Kidney tubule cell (primary cell): ENCODE results near the gene CENPS.
"Not testable (repeated sequence)": the region's sequence is repeated elsewhere in the genome, so short reads cannot be mapped to it uniquely, and the experiment has no call there.

Experiments
- DNase-seq: peaks from one replicate; pipeline ENCODE4 v3.0.0-alpha.2; 2018; ENCODE audit warnings: low spot score

The CENPS gene

DNA sequence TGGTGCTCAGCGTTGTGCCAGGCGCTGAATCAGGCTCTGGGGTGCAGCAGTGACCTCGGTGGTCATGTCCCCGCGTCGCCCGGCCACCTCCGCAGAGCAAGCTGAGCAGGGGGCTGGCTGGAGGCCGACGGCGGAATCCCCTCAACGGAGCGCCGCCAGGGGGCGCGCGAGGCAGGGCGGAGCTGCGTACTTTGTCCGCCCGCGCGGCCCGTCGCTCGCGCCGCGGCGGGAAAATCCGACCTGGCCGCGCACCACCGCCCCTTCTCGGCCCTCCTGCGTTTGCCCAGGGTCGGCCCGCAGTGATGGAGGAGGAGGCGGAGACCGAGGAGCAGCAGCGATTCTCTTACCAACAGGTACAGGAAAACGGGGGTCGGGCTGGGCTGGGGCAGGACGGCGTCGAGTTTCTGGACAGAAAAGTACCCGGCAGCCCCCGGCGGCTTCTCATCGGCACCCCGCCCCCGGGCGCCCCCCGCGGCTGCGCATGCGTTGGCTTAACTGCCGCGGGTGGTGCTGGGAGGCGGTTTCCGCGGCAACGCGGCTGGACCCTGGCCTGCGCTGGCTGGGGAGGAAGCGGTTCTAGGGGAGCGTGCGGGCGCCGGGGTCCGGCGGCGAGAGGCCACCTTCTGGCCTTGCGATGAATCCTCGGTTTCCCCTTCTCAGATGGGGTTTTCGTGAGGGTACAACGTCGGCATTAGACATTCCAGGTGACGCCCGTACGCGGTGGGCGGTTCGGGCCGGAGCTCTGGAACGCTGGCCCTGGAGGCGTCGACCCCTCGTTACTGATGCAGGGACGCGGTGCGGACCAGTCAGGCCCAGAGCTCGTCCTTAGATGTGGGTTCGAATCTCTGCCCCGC, at the start of gene CENPS:
CENPS (plus strand) TSS at position 218 of the 854 bp plus-strand sequence; CDS start at position 303, 85 bp downstream.
- DNase-seq = peak; percentile 85

DNA sequence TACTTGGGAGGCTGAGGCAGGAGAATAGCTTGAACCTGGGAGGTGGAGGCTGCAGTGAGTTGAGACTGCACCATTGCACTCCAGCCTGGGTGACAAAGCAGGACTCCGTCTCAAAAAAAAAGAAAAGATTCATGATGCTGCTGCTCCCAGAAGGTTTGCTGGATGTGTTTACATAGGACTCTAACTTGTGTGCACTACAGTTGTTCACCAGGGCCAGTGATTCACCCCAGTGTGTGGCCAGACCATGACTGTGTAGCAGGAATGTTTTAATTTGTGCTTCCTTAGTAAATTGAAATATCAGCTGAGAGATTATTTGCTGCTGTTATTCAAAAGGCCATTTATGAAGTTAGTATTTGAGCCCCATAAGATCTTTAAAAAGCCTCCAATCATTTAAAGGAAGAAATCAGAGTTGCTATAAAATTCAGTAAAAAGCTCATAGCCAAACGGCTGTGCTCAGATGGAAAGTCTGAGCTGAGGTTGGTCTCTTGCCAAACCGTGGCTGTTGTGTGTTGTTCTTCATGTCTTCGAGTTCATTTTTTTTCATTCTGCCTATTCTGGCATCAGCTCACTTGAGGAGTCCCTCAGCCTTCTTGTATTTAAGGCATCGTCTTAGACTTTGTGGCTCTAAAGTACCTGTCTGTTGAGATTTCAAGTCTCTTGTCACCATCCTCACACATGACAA, 49.5 kb upstream of the CENPS start:
- peak; percentile 73 for DNase-seq

DNA sequence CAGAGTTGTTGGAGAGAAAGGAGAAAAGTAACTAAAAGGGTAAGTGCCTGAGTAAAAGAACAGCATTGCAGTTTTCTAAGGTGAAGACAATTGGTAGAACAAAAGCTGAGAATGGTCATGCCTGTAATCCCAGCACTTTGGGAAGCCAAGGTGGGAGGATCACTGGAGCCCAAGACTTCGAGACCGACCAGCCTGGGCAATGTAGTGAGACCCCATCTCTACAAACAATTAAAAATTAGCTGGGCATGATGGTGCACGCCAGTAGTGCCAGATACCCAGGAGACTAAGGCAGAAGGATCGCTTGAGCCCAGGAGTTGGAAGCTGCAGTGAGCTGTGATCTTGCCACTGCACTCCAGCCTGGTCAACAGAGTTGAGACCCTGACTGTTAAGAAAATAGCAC, 46.6 kb upstream of the CENPS start:
- no peak for DNase-seq

DNA sequence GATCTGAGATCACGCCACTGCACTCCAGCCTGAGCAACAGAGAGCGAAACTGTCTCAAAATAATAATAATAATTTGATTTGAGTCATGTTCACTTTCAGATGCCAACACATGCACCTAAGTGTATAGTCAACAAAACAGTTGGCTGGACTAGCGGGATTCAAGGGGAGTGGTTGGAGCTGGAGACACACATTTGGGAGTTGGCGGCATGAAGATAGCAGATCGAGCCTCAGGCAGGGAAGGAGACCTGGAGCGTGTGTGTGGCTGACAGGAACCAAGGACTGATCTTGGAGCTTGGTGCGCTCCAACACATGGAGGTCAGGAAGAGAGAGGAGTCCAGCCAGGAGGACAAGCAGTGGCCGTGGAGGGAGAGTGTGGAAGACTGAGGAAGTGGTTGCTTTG, 46.0 kb upstream of the CENPS start:
- DNase-seq = no peak

DNA sequence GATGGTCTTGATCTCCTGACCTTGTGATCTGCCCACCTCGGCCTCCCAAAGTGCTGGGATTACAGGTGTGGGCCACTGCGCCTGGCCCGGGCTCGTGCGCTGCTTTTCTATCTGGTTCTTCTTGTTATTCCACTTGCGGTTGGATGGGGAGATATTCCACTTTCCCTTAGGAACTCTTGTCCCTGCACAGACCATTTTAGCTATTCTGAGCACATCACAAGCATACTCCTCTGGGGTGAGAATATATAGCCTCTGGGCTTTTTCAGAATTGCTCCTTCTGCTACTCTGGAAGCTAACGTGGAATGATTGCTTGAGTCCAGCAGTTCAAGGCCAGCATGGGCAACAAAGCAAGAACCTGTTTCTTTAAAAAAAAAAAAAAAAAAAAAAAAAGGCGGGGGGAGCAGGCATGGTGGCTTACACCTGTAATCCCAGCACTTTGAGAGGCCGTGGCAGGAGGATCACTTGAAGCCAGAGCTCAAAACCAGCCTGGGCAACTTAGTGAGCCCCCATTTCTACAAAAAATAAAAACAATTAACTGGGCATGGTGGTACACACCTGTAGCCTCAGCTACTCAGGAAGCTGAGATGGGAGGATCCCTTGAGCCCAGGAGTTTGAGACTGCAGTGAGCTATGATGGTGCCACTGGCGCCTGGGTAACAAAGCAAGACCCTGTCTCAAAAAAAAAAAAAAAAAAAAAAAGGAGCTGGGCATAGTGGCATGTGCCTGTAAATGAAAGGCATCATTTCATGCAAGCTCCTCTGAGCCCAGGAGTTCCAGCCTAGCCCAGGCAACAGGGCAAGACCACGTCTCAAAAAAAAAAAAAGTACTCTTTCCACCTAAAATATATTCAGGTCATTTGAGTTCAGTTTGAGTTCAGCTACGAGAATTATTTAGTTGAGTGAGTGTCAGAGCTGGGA, 43.2 kb upstream of the CENPS start:
- DNase-seq = no peak

DNA sequence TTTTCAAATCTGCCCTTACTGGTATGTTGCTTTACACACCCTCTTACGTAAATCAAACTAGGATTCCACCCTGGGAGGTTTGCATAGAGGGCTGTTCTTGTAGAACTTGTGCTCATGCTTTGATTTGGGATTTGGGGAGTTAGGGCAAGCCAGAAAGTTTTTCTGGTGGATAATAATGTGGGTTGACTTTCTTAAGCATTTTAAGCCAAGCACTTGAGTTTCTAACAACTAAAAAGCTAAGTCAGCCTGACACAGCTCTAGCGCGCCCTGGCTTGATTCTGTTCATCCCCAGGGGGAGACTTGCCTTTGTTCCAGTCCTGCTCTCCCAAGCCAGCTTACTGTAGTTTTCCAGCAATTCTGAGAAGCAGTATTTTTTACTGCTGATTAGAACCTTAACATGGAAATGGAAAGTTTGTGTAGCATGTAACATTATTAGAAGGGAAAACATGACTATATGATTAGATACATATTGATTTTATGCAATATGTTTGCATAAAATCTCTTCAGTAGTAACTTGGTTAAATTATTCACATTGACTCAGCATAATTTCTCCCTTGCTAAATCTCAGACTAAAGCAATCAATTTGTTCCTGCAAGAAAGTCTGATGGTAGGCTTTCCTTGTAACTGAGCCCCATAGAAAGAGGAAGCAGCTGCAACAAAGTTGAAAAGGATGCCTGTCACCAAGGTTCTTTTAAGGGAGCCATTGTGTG, 42.4 kb upstream of the CENPS start:
- peak; percentile 24 for DNase-seq

DNA sequence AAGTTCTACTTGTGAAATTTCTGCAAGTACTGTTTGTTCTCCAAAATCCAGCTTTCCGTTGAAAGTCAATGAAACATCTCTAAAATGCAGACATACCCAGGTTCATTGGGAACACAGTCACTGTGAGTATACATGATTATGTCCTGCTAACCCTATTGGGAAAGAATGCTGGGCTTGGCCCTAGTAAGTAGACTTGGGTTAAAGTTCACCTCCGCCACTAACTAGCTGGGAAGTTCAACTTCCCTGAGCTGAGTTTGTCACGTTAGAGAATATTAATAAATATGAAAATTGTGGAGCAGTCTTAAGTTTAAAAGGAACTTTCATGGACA, 41.9 kb upstream of the CENPS start:
- no peak for DNase-seq

DNA sequence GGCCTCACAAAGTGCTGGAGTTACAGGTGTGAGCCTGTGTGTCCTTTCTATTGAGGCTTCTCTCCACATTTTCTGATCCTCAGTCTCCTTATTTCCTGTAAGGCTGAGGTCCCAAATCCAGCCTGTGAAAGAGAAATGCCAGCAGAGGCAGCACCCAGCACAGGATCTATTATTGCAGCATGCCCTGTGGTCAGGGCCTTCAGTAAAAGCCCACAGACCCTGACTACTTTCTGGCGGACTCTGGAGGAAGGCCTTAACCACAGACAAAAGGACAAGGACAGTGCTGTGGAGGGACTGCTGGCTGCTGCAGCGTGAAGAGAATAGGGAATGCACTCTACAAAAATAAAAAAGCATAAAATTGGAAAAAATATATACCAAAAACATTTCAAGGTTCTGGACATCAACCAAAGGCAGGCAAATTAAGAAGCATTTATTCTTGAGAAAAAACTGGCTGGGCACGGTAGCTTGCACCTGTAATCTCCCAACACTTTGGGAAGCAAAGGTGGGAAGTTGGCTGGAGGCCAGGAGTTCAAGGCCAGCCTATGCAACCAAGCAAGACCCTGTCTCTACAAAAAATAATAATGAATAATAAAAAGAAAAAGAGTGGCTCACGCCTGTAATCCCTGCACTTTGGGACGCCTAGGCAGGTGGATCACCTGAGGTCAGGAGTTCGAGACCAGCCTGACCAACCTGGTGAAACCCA, 40.8 kb upstream of the CENPS start:
- DNase-seq = no peak

DNA sequence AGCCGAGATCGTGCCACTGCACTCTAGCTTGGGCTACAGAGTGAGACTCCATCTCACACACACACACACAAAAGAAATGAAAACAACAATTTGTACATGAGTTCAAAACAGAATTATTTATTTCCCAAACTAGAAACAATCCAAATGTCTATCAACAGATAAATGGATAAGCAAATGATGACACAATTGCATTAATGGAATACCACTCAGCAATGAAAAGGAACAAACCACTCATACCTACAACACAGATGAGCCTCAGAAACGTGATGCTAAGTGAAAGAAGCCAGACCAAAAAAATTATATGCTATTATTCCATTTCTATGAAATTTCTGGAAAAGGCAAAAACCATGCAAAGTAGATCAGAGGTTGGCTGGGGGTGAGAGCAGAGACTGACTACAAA, 33.4 kb upstream of the CENPS start:
- DNase-seq = no peak

DNA sequence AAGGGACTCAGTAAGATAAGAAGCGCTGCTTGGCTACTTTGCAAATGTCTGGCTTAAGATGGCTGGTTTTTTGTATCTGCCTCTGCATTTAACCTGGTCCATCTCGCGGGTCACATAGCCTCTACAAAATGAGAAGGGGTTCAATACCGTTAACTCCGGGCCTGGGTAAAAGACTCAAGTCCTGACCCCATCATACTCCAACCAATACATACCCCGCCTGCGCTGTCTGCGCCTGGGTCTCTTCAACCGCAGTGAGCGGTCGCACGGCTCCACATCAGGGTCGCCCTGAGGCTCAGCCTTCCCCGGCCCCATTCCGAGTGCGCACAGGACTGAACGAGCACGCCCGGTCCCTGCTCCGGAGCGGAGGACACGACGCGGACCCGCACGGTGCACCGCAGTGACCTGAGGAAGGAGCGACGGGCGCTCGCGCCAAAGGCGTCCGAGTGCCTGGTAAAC, 31.9 kb upstream of the CENPS start:
- no peak for DNase-seq

DNA sequence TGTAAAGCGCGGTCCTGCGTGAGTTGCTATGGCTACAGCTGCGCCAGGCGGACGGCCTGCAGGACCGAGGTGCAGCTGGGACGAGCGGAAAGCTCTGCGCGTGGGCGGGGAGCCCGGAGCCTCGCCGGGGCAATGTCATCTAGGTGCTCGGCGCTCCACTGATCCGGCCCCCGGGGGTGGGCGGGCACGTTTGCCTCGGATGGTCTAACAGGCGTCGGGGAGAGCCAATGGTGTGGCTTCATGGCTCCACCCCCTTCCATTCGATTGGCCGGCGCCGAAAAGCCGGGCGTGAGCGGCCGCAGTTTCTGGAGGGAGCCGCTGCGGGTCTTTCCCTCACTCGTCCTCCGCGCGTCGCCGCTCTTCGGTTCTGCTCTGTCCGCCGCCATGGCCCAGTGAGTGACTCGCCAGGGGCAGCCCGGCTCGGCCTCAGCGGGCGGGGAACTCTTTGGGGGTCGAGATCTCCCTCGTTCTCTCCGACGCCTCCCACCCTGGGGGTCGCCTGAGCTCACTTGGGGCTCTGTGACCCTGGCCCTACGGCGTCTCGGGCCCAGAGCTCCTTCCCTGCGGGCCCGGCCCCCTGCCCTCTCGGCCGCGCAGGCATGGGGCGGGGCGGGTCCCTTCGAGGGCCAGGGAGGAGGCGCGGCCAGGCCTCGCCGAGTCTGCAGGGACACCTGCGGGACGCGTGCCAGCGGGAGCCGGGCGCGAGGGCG, 31.3 kb upstream of the CENPS start, which contains the start of gene PGD:
PGD (plus strand) TSS at position 331 of the 710 bp plus-strand sequence; CDS start at position 385, 54 bp downstream.
- peak; percentile 99 for DNase-seq

DNA sequence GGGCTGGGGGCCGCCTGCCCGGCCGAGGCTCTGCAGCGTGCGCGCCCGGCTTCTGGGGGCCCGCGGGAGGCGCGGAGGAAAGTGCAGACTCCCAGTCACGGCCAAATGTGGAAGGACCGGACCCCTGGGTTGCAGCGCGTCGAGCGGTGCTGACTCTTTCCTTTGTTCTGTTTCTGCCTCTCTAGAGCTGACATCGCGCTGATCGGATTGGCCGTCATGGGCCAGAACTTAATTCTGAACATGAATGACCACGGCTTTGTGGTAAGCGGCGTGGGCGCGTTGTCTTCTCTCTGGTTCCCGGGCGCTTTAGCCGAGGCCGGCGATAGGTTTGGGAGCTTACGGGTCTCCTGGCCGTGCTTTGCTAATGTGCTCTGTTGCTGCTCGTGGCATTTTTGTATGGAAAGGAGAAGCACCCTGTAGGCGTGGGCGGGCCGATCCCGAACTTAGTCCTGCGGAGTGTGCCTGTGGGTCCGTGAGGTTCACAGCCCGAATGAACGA, 30.7 kb upstream of the CENPS start:
- no peak for DNase-seq

DNA sequence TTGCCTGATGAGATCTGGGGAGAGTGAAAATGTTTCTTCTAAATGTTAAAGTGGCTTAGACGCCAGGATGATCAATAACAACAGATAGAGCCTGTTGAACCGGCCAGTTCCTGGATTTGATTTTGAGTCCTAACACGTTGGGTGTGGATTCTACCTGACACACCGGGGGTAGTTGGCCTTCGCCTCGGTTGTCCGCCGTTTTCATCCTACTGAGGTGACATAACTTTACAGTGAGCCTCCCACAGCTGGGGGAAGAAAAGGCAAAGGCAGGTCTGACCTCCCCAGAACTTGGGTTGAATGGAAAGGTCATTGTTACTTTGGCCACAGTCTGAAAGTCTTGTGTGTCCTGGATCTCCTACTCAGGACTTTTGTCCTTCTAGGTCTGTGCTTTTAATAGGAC, 30.2 kb upstream of the CENPS start:
- no peak for DNase-seq

DNA sequence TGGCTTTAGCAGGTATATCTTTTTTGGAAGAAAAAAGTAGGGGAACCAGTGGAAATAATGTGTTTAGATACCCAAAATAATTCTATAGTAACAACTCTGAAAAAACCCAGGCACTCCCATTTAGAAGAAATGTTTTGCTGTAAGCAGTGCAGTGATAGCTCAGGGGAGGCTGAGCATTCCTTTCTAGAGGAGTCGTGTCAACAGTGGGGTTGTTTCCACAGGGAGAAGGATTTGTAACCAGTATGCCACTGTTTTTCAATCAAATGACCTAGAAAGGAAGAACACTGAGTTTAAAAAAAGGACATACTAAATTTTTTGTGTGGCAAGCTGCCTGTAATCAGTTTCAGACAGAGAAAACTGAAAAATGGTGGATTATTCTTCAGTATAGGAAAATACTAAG, 29.0 kb upstream of the CENPS start:
- peak; percentile 43 for DNase-seq

DNA sequence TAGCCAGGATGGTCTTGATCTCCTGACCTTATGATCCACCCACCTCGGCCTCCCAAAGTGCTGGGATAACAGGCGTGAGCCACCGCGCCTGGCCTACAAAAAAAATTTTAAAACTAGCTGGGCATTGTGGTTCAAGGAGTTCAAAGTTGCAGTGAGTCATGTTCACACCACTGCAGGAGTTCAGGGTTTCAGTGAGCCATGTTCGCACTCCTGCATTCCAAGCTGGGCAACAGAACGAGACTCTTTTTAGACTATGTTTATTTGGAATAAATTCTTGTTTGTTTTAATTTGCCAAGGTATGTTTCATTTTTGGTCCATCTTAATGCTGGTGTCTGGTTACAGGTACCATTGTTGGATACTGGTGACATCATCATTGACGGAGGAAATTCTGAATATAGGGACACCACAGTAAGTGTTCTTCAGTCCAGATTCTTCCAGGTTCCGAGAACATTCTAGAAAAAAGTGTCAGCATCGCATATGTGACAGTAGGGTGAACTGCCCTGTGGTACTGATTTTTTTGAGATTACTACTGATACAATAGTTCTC, 27.4 kb upstream of the CENPS start:
- peak; percentile 25 for DNase-seq

DNA sequence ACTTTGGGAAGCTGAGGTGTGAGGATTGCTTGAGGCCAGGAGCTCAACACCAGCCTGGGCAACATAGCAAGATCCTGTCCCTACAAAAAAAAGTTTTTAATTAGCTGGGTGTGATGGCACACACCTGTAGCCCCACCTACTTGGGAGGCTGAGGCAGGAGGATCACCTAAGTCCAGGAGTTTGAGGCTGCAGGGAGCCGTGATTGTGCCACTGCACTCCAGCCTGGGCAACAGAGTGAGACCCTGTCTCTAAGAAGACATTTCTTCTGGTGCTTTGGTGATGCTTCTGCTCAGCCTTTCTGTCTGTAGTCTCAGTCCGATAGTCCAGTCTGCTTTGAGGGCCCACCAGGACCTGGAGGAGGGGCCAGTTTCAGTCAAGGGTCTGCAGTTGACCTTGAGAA, 23.0 kb upstream of the CENPS start:
- DNase-seq = no peak

DNA sequence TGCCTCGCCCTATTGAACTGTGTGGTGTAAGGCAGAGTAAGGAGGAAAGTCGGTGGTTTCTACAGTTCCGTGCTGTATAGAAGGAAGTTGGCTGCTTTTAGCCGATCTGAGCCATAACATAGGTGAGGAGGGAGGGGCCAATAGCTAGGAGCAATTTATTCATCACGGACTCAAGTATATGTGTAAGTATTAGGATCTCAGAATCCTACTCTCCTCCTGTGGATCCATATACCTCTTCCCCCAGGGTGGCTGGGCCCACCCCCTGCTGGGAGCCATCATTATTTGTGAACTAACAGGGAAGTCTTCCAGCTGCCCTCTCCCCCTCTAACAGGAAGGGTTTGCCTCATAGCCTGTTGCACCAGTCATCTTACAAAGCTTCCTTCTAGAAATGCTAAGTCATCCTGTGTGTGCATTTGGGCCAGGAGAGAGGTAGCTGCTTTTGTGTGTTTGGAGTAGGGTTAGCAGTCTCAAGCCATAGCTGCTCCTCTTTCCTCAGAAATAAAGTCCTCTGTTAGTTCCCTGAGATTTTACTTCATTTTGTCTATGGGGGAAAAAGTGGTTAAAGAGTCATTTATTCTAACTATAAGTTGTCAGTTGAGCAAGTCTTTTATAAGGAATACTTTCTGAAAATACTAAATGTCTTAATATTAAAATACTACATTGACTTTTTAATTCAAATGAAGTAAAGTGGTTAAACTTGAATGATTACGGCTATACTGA, 14.9 kb upstream of the CENPS start:
- DNase-seq = peak; percentile 69

DNA sequence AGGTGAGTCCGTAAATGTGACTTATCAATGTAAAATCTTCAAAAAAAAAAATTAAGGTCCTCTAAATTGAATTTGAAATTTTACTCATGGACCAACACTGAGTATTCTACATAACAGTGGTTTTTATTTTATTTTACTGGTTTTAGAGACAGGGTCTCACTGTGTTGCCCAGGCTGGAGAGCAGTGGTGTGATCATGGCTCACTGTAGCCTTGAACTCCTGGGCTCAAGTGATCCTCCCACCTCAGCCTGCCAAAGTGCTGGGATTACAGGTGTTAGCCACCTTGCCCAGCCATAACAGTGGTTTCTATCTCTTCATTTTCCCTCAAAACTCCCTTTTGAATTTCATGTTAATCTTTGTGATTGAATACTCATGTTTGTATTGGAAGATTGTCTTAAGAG, 14.3 kb upstream of the CENPS start:
- not testable (repeated sequence) for DNase-seq

DNA sequence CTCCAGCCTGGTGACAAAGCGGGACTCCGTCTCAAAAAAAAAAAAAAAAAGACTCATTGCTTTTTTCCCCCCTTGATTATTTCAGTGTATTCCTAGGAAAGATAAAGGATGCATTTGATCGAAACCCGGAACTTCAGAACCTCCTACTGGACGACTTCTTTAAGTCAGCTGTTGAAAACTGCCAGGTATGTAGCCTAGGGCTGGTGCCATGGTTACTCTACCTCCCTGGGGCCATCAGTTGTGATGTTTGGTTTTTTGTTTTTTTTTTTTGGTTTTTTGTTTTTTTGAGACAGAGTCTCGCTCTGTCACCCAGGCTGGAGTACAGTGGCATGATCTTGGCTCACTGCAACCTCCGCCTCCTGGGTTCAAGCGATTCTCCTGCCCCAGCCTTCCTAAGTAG, 11.5 kb upstream of the CENPS start:
- not testable (repeated sequence) for DNase-seq
